Mammary epithelial cell (primary cell): ENCODE data around the gene KIF1C.

ENCODE experiments used
- CTCF ChIP-seq, 2 donors: IDR thresholded peaks in 1 of 2; conservative IDR thresholded peaks in 1 of 2; 2 replicates each; pipeline ENCODE4 v1.5.1; 2011 to 2012; ENCODE audit warnings: inconsistent platforms in 2 of 2, low read length in 2 of 2, mild to moderate bottlenecking in 2 of 2, control low read depth in 1 of 2, low read depth in 1 of 2; ENCODE audit not compliant: insufficient read depth in 1 of 2; ENCODE audit errors: extremely low read depth in 1 of 2
- EZH2 ChIP-seq: IDR thresholded peaks from 2 replicates; pipeline ENCODE4 v1.6.1; 2012; ENCODE audit warnings: low read length, inconsistent platforms, borderline replicate concordance

GRCh38 chr17:5027299-5027698, 29.5 kb downstream of the KIF1C start:
- TF ChIP-seq CTCF (conservative IDR thresholded peaks at IDR 0.05 in 1 of 2, IDR thresholded peaks at IDR 0.05 in 1 of 2; ENCODE audit: extremely low read depth in 1 of 2, insufficient read depth in 1 of 2, low read depth in 1 of 2, low read length in 2 of 2) (no peak), EZH2 (no peak)
